AG04449 (cell line): ENCODE measurements around the gene IFRD2.
A peak's percentile ranks its signal among the peaks of the same experiment; 100 is the strongest.

ENCODE experiments used
- CTCF ChIA-PET: fragments of 350-600 bp; formaldehyde crosslinking; extraction: SDS; loops from one replicate; lab custom pipeline; 2021; ENCODE audit warnings: antibody characterized with exemption; lab: Yijun Ruan, JAX
- POLR2A ChIA-PET: fragments of 400-600, 350-600 bp; formaldehyde crosslinking; extraction: SDS; loops from one replicate; lab custom pipeline; 2020; ENCODE audit warnings: antibody characterized with exemption, inconsistent platforms; lab: Yijun Ruan, JAX
- DNase-seq: peaks from one replicate; pipeline ENCODE4 v3.0.0-alpha.2; 2010; ENCODE audit warnings: low read depth, low spot score
- H3K4me3 ChIP-seq: 2 replicates; pipeline ENCODE4 v1.5.1; 2011; ENCODE audit warnings: low read depth, mild to moderate bottlenecking, control low read depth, low read length
- CTCF ChIP-seq: IDR thresholded peaks from one replicate; pipeline ENCODE4 v1.5.1; 2011; ENCODE audit warnings: mild to moderate bottlenecking, moderate library complexity, low read length, control low read depth, inconsistent platforms; ENCODE audit not compliant: insufficient read depth; ENCODE audit errors: missing control alignments

IFRD2 gene

GRCh38 chr3:50239649-50240048, 52.6 kb downstream of the IFRD2 start:
- H3K4me3 ChIP-seq = no peak overlapping the region; the same call in 1 of the 2 replicates
- ChIA-PET CTCF (interaction anchor here (1.9 to 47.4 kb wide), 4 partner anchors 12 to 48 kb away, joined by 6 to 1609 read pairs (median 72); partner anchors contain the start of genes GNAT1, LSMEM2 and SEMA3B), POLR2A (no interaction called here)
- DNase-seq = no peak
- TF ChIP-seq CTCF = no peak

- TF ChIP-seq CTCF = no peak
- CTCF ChIA-PET = interaction anchor here (1.9 to 47.4 kb wide), 4 partner anchors 11 to 47 kb away, joined by 6 to 1609 read pairs (median 20); partner anchors contain the start of genes GNAT1, LSMEM2 and SEMA3B
- DNase-seq = no peak
- peak overlapping the region; percentile 83 for H3K4me3 ChIP-seq
- POLR2A ChIA-PET = interaction anchor here (0.6 to 1.6 kb wide), 4 partner anchors 8 to 22 kb away, joined by 3 to 7 read pairs (median 4); no protein-coding TSS in a partner anchor
Measured at GRCh38 chr3:50238549-50239026, 53.6 kb downstream of the IFRD2 start.

GRCh38 chr3:50237754-50238548, 54.3 kb downstream of the IFRD2 start:
- POLR2A ChIA-PET = interaction anchor here (0.6 to 1.6 kb wide), 4 partner anchors 9 to 21 kb away, joined by 3 to 7 read pairs (median 4); no protein-coding TSS in a partner anchor
- CTCF ChIA-PET = interaction anchor here (1.9 to 47.4 kb wide), 4 partner anchors 10 to 46 kb away, joined by 6 to 1609 read pairs (median 20); partner anchors contain the start of genes GNAT1, LSMEM2 and SEMA3B
- H3K4me3 ChIP-seq = peak overlapping the region; percentile 83
- no peak for TF ChIP-seq CTCF
- no peak for DNase-seq
